Activated CD8-positive, alpha-beta T cell treated with anti-CD3 and anti-CD28 coated beads for 36 hours (primary cell): ENCODE measurements around the gene SHISA9. TPM values are rescaled to one million over a fixed set of nuclear protein-coding genes. Genes with fewer than 3 reads are reported as not detected.

ENCODE experiments used
- ATAC-seq: fragments of 200-7000 bp; cut with Tn5 transposase; one replicate; pipeline ENCODE4 v1.10.0; 2021; ENCODE audit warnings: mild to moderate bottlenecking, moderate library complexity
- CTCF ChIA-PET: fragments of 350-600 bp; sonication (Branson Sonifier 250); formaldehyde crosslinking; loops from one replicate; lab custom pipeline; 2021; ENCODE audit warnings: antibody characterized with exemption; lab: Charles Lee
- POLR2A ChIA-PET: fragments of 350-600 bp; sonication (Branson Sonifier 250); formaldehyde crosslinking; loops from one replicate; lab custom pipeline; 2021; ENCODE audit warnings: antibody characterized with exemption; lab: Charles Lee
- DNase-seq: peaks from one replicate; pipeline ENCODE4 v3.0.0-alpha.2; 2020
- H3K27ac Mint-ChIP-seq: one replicate; pipeline ENCODE4 v1.8.0; 2021; ENCODE audit warnings: mild to moderate bottlenecking, mixed read lengths
- H3K27me3 Mint-ChIP-seq: one replicate; pipeline ENCODE4 v1.8.0; 2021; ENCODE audit warnings: mixed read lengths
- H3K36me3 Mint-ChIP-seq: one replicate; pipeline ENCODE4 v1.8.0; 2021; ENCODE audit warnings: low read depth, mixed read lengths
- H3K4me1 Mint-ChIP-seq: one replicate; pipeline ENCODE4 v1.8.0; 2021; ENCODE audit warnings: low read depth, mixed read lengths
- H3K4me3 Mint-ChIP-seq: one replicate; pipeline ENCODE4 v1.8.0; 2021; ENCODE audit warnings: mild to moderate bottlenecking, moderate library complexity, mixed read lengths
- H3K9me3 Mint-ChIP-seq: one replicate; pipeline ENCODE4 v1.8.0; 2021; ENCODE audit warnings: mixed read lengths
- CTCF ChIP-seq: fragments of 200-600 bp; IDR thresholded peaks from one replicate; pipeline ENCODE4 v1.8.0; 2022; ENCODE audit warnings: antibody characterized with exemption, mild to moderate bottlenecking
- intact Hi-C: fragments of 100-400 bp; cut with micrococcal nuclease; formaldehyde crosslinking; loops from one replicate; pipeline ENCODE4 v1.10.0; 2022
- total RNA-seq, 2 experiments: library from RNA; stranded (reverse); gene quantifications; one replicate each; pipeline ENCODE4 v1.2.3, GENCODE V29; 2021

Gene SHISA9
- total RNA-seq, 2 experiments from 2014 or later, result not detected

GRCh38 chr16:13018026-13018425, 116.6 kb downstream of the SHISA9 start:
- intact Hi-C loops, result no loop called here
- ChIA-PET CTCF (no interaction called here), POLR2A (no interaction called here)
- Mint-ChIP-seq H3K36me3 (no peaks in the 10 kb centered on the region), H3K9me3 (no peaks in the 10 kb centered on the region), H3K4me3 (no peak overlapping the region), H3K27ac (no peak overlapping the region), H3K4me1 (no peaks in the 10 kb centered on the region), H3K27me3 (no peaks in the 10 kb centered on the region)
- no peak for DNase-seq
- no peak for TF ChIP-seq CTCF
- ATAC-seq, result no peak

DNA sequence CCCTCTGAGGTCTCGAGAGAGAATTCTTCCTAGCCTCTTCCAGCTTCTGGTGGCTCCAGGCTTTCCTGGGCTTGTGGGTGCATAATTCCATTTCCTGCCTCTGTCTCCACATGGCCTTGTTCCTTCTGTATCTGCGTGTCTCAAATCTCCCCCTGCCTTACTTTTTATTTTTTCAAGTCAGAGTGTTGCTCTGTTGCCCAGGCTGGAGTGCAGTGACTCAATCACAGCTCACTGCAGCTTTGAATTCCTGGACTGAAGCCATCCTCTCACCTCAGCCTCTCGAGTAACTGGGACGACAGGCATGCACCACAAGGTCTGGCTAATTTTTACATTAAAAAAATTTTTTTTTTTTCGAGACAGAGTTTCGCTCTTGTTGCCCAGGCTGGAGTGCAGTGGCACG, 120.6 kb downstream of the SHISA9 start:
- ChIA-PET POLR2A (no interaction called here), CTCF (no interaction called here)
- DNase-seq (no peak), ATAC-seq (no peak)
- intact Hi-C loops, result no loop called here
- Mint-ChIP-seq H3K4me3 (no peak overlapping the region), H3K36me3 (no peaks in the 10 kb centered on the region), H3K27ac (no peak overlapping the region), H3K4me1 (no peaks in the 10 kb centered on the region), H3K9me3 (peaks cover 7% of the 10 kb centered on the region), H3K27me3 (no peaks in the 10 kb centered on the region)
- TF ChIP-seq CTCF, result no peak

DNA sequence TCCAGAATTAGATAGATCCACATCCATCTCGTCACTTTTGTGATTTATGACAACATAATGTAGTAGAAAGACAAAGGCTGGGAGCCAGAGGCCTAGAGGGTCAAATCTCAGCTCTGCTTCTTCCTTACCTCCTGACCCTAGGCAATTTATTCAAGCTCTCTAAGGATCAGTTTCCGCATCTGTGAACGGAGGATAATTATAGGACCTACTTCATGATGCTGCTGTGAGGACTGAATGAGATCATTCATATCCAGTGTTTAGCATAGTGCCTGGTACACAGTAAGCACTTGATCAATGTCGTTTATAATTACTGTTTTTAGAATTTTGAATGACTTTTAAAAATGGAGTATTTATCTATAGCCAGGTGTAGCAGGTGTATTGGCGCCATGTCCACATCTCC, 128.4 kb downstream of the SHISA9 start:
- CTCF ChIA-PET, result no interaction called here
- Mint-ChIP-seq H3K9me3 (peaks cover 7% of the 10 kb centered on the region), H3K27ac (no peak overlapping the region), H3K27me3 (no peaks in the 10 kb centered on the region), H3K4me1 (no peaks in the 10 kb centered on the region), H3K36me3 (no peaks in the 10 kb centered on the region), H3K4me3 (no peak overlapping the region)
- POLR2A ChIA-PET, result no interaction called here
- TF ChIP-seq CTCF, result no peak
- intact Hi-C loops, result no loop called here
- DNase-seq (no peak), ATAC-seq (no peak)

GRCh38 chr16:13030769-13031168, 129.4 kb downstream of the SHISA9 start:
- ATAC-seq (no peak), DNase-seq (no peak)
- ChIA-PET POLR2A (no interaction called here), CTCF (no interaction called here)
- intact Hi-C loops, result no loop called here
- Mint-ChIP-seq H3K4me3 (no peak overlapping the region), H3K36me3 (no peaks in the 10 kb centered on the region), H3K4me1 (no peaks in the 10 kb centered on the region), H3K27ac (no peak overlapping the region), H3K27me3 (no peaks in the 10 kb centered on the region), H3K9me3 (peaks cover 8% of the 10 kb centered on the region)
- TF ChIP-seq CTCF, result no peak

GRCh38 chr16:13032911-13033310, 131.5 kb downstream of the SHISA9 start:
- DNase-seq (no peak), ATAC-seq (no peak)
- H3K4me3 Mint-ChIP-seq, result no peak overlapping the region
- intact Hi-C loops, result no loop called here
- no peaks in the 10 kb centered on the region for H3K36me3 Mint-ChIP-seq
- ChIA-PET CTCF (no interaction called here), POLR2A (no interaction called here)
- H3K27me3 Mint-ChIP-seq, result no peaks in the 10 kb centered on the region
- peaks cover 5% of the 10 kb centered on the region for H3K9me3 Mint-ChIP-seq
- H3K4me1 Mint-ChIP-seq, result no peaks in the 10 kb centered on the region
- no peak overlapping the region for H3K27ac Mint-ChIP-seq
- no peak for TF ChIP-seq CTCF
